Stimulated activated naive CD8-positive, alpha-beta T cell treated with anti-CD3 and anti-CD28 coated beads, Interleukin-15, amount 100 ng/mL, for 72 hours (primary cell): Measurements from ENCODE around the gene SLC6A8.

ENCODE experiments used
- ATAC-seq: fragments of 150-1000 bp; cut with Tn5 transposase; 2 replicates; pipeline ENCODE4 v1.10.0; 2021; ENCODE audit warnings: mild to moderate bottlenecking, moderate library complexity
- DNase-seq, 2 donors: peaks; one replicate each; pipeline ENCODE4 v3.0.0; 2021 to 2022
- H3K27ac Mint-ChIP-seq, 2 donors: one replicate each; pipeline ENCODE4 v1.8.0; 2022; ENCODE audit warnings: mild to moderate bottlenecking in 2 of 2, mixed read lengths in 2 of 2, moderate library complexity in 2 of 2
- H3K27me3 Mint-ChIP-seq: one replicate; pipeline ENCODE4 v1.8.0; 2022; ENCODE audit warnings: mixed read lengths
- H3K4me1 Mint-ChIP-seq: one replicate; pipeline ENCODE4 v1.8.0; 2022; ENCODE audit warnings: mild to moderate bottlenecking, mixed read lengths
- H3K4me3 Mint-ChIP-seq, 2 donors: one replicate each; pipeline ENCODE4 v1.8.0; 2022; ENCODE audit warnings: mild to moderate bottlenecking in 2 of 2, mixed read lengths in 2 of 2, moderate library complexity in 1 of 2
- H3K9me3 Mint-ChIP-seq, 2 donors: one replicate each; pipeline ENCODE4 v1.8.0; 2022; ENCODE audit warnings: mixed read lengths in 2 of 2

The SLC6A8 gene

GRCh38 chrX:153687121-153688039, at the start of gene SLC6A8:
TSS of gene SLC6A8 (plus strand) at chrX:153687926. CDS start at chrX:153688575, 649 bp downstream.
- DNase-seq (peak; percentile 22 to 33), ATAC-seq (peak; percentile 46)
- no peaks in the 10 kb centered on the region for H3K9me3 Mint-ChIP-seq
- H3K4me1 Mint-ChIP-seq = peaks cover 5% of the 10 kb centered on the region
- peak within 1 kb of the TSS; percentile 82 to 89 for H3K4me3 Mint-ChIP-seq
- H3K27me3 Mint-ChIP-seq = peaks cover 30% of the 10 kb centered on the region
- H3K27ac Mint-ChIP-seq = peak within 1 kb of the TSS in 1 of 2 donors; percentile 54

GRCh38 chrX:153638041-153638371, 49.7 kb upstream of the SLC6A8 start:
- Mint-ChIP-seq H3K27ac (no peak overlapping the region), H3K4me1 (peaks cover 12% of the 10 kb centered on the region), H3K27me3 (peaks cover 55% of the 10 kb centered on the region), H3K4me3 (no peak overlapping the region), H3K9me3 (no peaks in the 10 kb centered on the region)
- ATAC-seq = no peak
- DNase-seq = no peak

- no peak overlapping the region for H3K4me3 Mint-ChIP-seq
- H3K9me3 Mint-ChIP-seq = no peaks in the 10 kb centered on the region
- DNase-seq (no peak), ATAC-seq (no peak)
- H3K27ac Mint-ChIP-seq = peak overlapping the region in 1 of 2 donors; percentile 68
- H3K27me3 Mint-ChIP-seq = peaks cover 60% of the 10 kb centered on the region
- peaks cover 18% of the 10 kb centered on the region for H3K4me1 Mint-ChIP-seq
Observed at GRCh38 chrX:153638436-153639176, 49.1 kb upstream of the SLC6A8 start.

DNA sequence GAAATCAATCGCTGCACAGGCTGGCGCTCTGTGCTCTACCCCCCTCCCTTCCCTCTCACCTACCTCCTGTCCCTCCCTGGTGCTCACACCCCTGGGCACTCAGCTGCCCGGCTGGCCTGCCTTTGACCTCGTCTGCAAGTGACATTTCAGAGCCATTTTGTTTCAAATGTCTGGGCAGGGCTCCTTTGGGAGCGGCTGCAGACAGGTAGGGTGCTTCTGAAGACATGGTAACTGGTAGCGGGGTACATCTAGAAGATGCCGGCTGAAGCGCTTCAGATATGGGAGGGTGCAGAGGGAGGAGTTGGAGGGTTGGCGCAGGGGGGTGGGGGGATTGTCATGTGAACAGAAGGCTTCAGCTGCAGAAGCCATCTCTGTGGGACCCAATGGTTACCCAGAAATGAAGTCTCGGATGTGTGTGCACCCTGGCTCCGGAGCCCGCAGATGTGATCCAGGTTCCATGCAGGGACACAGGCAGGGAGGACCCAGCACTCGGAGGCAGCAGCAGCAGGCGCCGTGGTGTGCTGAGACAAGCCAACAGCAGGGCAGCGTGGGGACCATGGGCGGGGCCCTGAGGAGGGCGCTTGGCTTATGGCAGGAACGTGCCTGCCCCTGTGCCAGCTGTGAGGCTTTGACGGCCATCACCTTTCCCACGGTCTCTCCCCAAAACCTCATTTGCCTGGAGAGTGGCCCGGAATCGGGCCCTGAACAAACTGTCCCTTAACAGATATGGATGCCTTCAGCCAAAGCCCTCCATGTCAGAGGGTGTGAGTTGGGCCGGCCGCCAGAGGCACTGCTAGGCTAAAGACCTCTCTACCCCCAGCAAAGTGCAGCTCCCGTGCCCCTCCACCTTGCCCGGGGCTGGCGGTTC, 48.3 kb upstream of the SLC6A8 start:
- Mint-ChIP-seq H3K27ac (no peak overlapping the region), H3K4me1 (peaks cover 20% of the 10 kb centered on the region), H3K4me3 (no peak overlapping the region), H3K9me3 (no peaks in the 10 kb centered on the region), H3K27me3 (peaks cover 62% of the 10 kb centered on the region)
- DNase-seq = no peak
- ATAC-seq = no peak

GRCh38 chrX:153640045-153640686, 47.6 kb upstream of the SLC6A8 start:
- Mint-ChIP-seq H3K27me3 (peaks cover 62% of the 10 kb centered on the region), H3K4me1 (peaks cover 26% of the 10 kb centered on the region), H3K27ac (no peak overlapping the region), H3K9me3 (no peaks in the 10 kb centered on the region), H3K4me3 (no peak overlapping the region)
- ATAC-seq = no peak
- DNase-seq = no peak

DNA sequence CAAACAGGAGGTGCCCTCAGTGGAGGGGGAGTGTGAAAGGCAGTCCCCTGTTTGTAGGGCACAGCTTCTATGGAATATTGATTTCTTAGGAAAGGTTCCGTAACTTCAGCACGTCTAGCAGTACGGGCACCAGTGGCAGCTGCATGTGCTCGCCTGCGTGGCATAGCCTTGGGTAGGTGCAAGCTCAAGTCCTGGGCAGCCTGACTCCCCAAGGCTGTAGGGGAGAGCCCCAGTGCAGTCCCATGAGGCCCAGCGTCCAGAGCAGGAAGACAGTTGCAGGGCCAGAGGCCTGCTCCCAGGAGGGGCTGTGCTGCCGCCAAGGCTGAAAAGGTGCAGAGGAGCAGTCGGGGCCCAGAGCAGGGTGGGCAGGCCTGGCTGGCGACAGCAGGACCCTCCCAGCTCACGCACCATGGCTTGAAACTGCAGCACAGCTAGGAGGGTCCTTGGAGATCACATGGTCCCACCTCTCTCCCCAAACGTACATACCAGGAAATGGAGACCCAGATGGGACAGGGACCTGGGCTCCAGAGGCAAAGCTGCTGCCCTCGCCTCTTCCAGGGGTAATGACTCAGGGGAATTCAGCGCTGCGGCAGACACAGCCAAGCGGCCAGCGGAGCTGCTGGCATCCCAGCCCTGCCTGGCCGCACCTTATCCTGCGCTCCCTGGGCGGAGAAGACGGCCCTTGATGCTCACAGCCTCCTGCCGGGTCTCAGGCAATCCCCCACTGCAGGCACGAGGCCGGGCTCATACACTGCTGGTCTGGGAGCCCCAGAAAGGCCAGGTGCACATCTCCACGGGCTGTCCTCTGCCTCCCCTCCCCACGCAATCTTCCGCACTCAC, 46.8 kb upstream of the SLC6A8 start:
- Mint-ChIP-seq H3K27me3 (peaks cover 67% of the 10 kb centered on the region), H3K4me3 (no peak overlapping the region), H3K4me1 (peaks cover 26% of the 10 kb centered on the region), H3K27ac (no peak overlapping the region), H3K9me3 (no peaks in the 10 kb centered on the region)
- DNase-seq = no peak
- ATAC-seq = no peak

- Mint-ChIP-seq H3K27ac (no peak overlapping the region), H3K4me1 (peaks cover 26% of the 10 kb centered on the region), H3K27me3 (peaks cover 74% of the 10 kb centered on the region), H3K9me3 (no peaks in the 10 kb centered on the region), H3K4me3 (peak overlapping the region in 1 of 2 donors; percentile 3)
- ATAC-seq (no peak), DNase-seq (no peak)
Observed at GRCh38 chrX:153641627-153642026, 46.1 kb upstream of the SLC6A8 start.

DNA sequence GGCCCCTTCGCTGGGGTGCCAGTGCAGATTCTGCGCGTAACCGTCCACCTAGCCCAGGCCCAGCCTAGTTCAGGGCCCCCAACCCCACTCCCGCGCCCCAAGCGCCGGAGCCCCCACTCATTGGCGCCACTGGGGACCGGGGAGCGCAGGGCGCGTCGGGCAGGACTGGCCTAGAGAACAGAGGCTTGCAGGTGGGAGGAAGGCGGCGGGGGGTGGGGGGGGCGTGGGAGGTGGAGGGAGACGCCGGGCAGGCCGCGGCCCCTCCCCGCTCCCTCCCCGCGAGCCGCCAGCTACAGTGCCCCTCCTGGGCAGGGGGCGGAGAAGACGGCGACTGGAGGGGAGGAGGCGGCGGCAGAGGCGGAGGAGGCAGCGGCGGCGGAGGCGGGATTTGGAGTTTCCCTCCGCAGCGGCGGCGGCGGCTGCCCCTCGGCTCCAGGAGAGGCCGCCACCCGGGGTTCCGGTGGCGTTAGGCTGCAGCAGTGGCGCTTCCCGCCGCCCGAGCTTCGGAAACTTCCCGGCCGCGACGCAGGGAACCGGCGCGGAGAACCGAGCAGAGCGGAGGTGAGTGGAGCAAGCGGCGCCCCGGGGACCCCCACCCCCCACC, 45.6 kb upstream of the SLC6A8 start:
- H3K27ac Mint-ChIP-seq = no peak overlapping the region
- peak overlapping the region in 1 of 2 donors; percentile 3 for H3K4me3 Mint-ChIP-seq
- H3K9me3 Mint-ChIP-seq = no peaks in the 10 kb centered on the region
- peaks cover 74% of the 10 kb centered on the region for H3K27me3 Mint-ChIP-seq
- no peak for ATAC-seq
- DNase-seq = no peak
- peaks cover 26% of the 10 kb centered on the region for H3K4me1 Mint-ChIP-seq

DNA sequence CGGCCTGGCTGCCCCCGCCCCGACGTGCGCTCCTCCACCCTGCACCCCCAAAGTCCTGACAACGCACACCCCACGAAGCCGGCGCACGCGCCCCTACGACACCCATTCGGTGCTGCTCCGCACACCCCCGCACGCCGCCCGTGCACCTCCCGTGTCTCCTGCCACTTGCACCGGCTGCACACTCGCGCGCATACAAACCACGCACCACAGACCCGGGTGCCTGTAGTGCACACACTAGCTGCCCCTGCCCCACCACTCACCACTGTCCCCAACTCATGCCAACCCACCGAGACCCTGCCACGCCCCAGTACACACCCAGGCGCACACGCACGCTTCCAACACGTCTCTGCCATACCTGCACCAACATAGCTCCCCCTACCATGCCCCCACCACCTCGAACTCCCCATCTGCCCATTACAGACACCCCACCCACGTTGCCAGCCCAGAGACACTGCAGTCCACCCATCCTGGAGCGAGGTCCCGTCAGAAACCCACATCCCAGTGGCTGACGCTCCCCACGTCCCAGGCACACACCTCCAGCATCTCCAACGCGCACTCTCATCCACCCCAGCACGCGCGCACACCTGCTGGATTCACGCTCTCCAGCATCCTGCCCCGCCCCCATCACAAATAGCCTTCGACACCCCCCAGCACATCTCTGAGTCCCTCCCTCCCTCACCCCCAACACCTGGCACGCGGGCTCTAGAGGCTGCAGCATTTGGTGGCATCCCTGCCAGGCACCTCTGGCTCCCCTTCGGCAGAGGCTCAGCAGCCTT, 44.9 kb upstream of the SLC6A8 start:
- DNase-seq = no peak
- no peaks in the 10 kb centered on the region for H3K9me3 Mint-ChIP-seq
- no peak overlapping the region for H3K27ac Mint-ChIP-seq
- no peak for ATAC-seq
- peaks cover 26% of the 10 kb centered on the region for H3K4me1 Mint-ChIP-seq
- peaks cover 76% of the 10 kb centered on the region for H3K27me3 Mint-ChIP-seq
- H3K4me3 Mint-ChIP-seq = peak overlapping the region; percentile 71 to 76

- no peak overlapping the region for H3K27ac Mint-ChIP-seq
- no peak for ATAC-seq
- no peaks in the 10 kb centered on the region for H3K9me3 Mint-ChIP-seq
- peaks cover 76% of the 10 kb centered on the region for H3K27me3 Mint-ChIP-seq
- DNase-seq = no peak
- peak overlapping the region; percentile 26 to 76 for H3K4me3 Mint-ChIP-seq
- H3K4me1 Mint-ChIP-seq = peaks cover 26% of the 10 kb centered on the region
Observed at GRCh38 chrX:153643431-153644351, 44.0 kb upstream of the SLC6A8 start.

DNA sequence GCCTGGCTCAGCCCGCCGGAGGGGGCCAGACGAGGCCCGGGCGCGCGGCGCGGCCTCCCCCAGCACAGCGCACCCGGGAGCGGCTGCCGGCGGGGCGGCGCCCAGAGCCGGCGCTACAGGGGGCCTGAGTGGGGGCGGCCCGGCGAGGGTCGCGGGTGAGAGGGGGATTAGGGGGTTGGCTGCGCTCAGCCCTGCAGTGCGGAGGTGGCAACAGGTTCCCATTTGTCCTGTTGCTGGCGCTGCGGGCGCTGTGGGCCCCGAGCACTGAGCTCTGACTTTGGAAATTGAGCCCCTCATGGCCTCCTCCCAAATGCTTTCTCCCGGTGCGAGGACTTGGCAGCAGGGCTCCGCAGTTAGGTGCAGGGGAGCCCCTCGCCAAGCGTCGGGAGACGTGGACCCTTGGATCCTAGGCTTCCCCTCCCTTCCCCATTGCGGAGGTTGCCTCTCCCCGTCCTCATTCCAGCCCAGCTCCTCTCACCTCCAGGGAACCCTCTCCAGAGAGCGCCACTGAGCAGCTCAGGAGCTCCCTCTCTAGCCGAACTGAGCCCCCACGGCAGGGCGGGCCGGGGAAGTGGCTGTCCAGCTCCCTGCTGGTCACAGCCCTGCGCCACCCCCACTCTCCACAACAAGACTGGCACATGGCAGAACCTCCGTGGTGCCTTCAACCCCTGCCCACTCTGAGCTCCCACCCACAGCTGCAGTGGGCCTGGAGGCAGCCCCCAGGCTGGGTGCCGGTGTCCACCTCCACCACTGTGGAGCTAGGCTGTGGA, 43.2 kb upstream of the SLC6A8 start:
- Mint-ChIP-seq H3K27ac (no peak overlapping the region), H3K27me3 (peaks cover 76% of the 10 kb centered on the region), H3K4me3 (no peak overlapping the region), H3K9me3 (no peaks in the 10 kb centered on the region), H3K4me1 (peaks cover 26% of the 10 kb centered on the region)
- ATAC-seq (no peak), DNase-seq (no peak)

DNA sequence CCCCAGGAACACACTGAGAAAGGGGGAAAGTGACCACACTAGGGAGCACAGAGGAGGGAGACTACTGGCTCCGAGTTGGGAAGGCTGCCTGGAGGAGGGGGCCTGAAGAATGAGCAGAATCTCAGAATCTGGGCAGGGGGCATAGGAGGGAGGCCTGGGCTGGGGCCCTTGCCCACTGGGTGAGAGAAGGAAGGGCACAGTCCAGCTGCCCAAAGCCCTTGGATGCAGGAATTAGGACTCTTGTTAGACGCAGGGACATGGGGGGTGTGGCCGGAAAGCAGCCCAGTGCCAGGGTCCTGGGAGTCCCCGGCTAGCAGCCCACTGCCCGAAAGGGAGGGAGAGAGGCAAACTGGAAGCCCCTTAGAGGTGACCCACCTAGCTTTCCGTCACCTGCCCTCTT, 42.6 kb upstream of the SLC6A8 start:
- Mint-ChIP-seq H3K27ac (no peak overlapping the region), H3K4me3 (no peak overlapping the region), H3K27me3 (peaks cover 76% of the 10 kb centered on the region), H3K9me3 (no peaks in the 10 kb centered on the region), H3K4me1 (peaks cover 26% of the 10 kb centered on the region)
- no peak for ATAC-seq
- no peak for DNase-seq
